Left cardiac atrium (tissue), 4 donors: ENCODE results near the gene GZMH. TPM values are rescaled to one million over a fixed set of nuclear protein-coding genes. Genes with fewer than 3 reads are reported as not detected.
"Not testable (repeated sequence)": the region's sequence is repeated elsewhere in the genome, so short reads cannot be mapped to it uniquely, and the experiment has no call there.

Experiments
- ATAC-seq, 2 donors: fragments of 200-7000 bp; cut with Tn5 transposase; one replicate each; pipeline ENCODE4 v1.9.1; 2020; ENCODE audit warnings: mild to moderate bottlenecking in 2 of 2, moderate library complexity in 2 of 2
- DNase-seq: peaks from one replicate; pipeline ENCODE4 v3.0.0-alpha.2; 2020
- intact Hi-C, 2 donors: fragments of 100-400 bp; cut with DNase I; formaldehyde crosslinking; loops; one replicate each; pipeline versions ENCODE4 v1.14.1 to v1.15.1; 2022 to 2023
- total RNA-seq, 2 donors: library from RNA; stranded (reverse); fragmentation: NEBNext Ultra II Directional; extraction: Animal tissue kit (Norgen Biotek cat#: 25700); gene quantifications; one replicate each; pipeline ENCODE4 v1.2.1, GENCODE V29; 2021
- donor health status: DM: no; HTN: yes; CAD: no.
- donor health status: DM: no; HTN: yes; CAD: no; lungs with severe emphysema.
- donor health status: DM: yes; HTN: yes; CAD: no.
- donor health status: Dilated cardiomyopathy.

GZMH gene
- total RNA-seq, 2 donors from 2014 or later = 2.0 TPM; not detected in 1

- peak in 1 of 2 donors; percentile 56 for ATAC-seq
- intact Hi-C loops = no loop called here
- no peak for DNase-seq
These were observed 3.9 kb downstream of the GZMH start for GRCh38 chr14:24605435-24606190.

- DNase-seq (no peak), ATAC-seq (no peak)
These were observed 12.1 kb downstream of the GZMH start for GRCh38 chr14:24597403-24597802.

DNA sequence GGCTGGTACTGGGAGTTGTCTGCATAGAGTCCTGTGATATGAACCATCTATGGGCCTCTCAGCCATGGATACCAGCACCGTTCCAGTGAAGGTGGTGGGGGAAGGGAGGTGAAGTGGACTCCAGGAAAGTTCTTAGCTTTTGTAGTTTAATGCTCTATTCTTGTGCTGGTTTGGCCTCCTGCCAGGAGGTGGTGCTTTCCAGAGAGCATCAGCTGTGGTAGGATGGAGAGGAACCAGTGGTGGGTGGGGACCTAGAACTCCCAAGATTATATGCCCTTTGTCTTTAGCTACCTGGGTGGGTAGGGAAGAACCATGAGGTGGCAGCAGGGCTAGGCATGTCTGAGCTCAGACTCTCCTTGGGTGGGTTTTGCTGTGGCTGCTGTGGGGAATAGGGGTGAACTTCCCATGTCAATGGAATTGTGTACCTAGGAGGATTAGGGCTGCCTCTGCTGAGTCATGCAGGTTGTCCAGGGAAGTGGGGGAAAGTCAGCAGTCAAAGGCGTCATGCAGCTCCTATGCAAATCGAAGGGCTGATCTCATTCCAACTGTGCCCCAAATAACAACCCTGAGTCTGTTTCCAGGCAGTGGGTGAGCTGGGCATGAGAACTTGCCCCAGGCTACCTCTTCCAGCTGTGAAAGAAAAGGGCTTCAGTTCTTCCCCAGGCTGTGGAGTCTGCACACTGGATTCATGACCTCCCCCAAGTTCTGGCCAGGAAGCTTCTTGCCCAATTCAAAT lies 14.2 kb downstream of the GZMH start:
- no peak for ATAC-seq
- no peak for DNase-seq
- intact Hi-C loops = no loop called here

More at GRCh38 chr14:24597403-24597802, 12.1 kb downstream of the GZMH start:
- intact Hi-C loops = no loop called here

DNA sequence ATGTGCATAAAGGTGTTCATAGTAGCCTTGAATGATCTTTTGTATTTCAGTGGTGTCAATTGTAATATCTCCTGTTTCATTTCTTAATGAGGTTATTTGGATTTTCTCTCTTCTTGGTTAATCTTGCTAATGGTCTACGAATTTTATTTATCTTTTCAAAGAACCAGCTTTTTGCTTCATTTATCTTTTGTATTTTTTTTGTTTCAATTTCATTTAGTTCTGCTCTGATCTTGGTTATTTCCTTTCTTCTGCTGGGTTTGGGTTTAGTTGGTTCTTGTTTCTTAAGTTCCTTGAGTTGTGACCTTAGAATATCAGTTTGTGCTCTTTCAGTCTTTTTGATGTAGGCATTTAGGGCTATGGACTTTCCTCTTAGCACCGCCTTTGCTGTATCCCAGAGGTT lies 18.5 kb downstream of the GZMH start:
- DNase-seq, intact Hi-C loops, ATAC-seq: not testable (repeated sequence)

DNA sequence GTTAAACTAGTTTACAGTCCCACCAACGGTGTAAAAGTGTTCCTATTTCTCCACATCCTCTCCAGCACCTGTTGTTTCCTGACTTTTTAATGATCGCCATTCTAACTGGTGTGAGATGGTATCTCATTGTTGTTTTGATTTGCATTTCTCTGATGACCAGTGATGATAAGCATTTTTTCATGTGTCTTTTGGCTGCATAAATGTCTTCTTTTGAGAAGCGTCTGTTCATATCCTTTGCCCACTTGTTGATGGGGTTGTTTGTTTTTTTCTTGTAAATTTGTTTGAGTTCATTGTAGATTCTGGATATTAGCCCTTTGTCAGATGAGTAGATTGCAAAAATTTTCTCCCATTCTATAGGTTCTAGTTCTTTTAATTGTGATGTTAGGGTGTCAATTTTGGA lies 25.1 kb downstream of the GZMH start:
- ATAC-seq = not testable (repeated sequence)

GRCh38 chr14:24578558-24578957 lies 30.9 kb downstream of the GZMH start:
- intact Hi-C loops = no loop called here
- DNase-seq (no peak), ATAC-seq (no peak)

More for the DNA sequence above, 25.1 kb downstream of the GZMH start:
- intact Hi-C loops, DNase-seq: not testable (repeated sequence)

DNA sequence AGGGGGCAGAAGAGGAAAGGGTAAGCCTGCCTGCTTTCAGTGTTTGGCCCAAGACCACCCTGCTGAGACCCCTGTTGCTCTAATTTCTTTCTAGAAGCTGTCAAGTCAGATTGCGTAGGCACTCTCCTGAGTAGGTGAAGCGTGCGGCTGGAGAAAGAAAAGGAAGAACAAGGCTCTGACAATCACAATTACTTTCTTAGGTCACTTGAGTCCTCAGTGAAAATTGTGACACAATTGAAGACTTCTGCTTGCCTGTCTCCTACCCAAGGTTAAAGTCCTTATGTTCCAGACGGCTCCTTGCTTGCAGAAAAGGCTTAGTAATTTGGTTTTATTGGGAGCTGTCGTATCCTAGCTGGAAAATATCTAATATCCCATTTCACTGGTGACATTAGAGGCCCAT lies 32.7 kb downstream of the GZMH start:
- ATAC-seq (no peak), DNase-seq (no peak)
- intact Hi-C loops = no loop called here

- intact Hi-C loops = no loop called here
- no peak for ATAC-seq
- no peak for DNase-seq
These were observed 33.3 kb downstream of the GZMH start, which contains the start of gene CTSG for GRCh38 chr14:24576182-24576581. Gene CTSG, minus strand, starts transcription at chr14:24576250. Its CDS starts 27 bp downstream, at chr14:24576223.

GRCh38 chr14:24574206-24574774 lies 35.2 kb downstream of the GZMH start:
- ATAC-seq = no peak
- DNase-seq = no peak
- intact Hi-C loops = no loop called here

DNA sequence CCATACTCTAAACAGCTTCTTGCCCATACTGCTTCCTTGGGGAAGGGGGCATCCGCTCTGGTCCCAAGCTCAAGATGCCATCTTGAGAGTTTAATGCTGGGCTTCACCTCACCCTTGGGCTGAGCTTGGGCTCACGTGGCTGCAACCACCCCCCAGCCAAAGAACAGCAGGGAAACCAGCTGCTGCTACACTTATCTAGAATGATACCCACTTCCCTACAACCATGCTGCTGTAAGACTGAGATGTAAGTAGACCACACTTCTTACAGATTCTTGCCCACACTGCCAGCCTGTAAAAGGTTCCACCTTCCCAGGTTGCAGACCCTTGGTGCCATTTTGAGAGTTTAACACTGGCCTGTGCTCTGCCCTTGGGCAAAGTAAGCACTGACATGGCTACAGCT lies 43.2 kb downstream of the GZMH start:
- DNase-seq (no peak), ATAC-seq (no peak)
- intact Hi-C loops = no loop called here

- DNase-seq (no peak), ATAC-seq (no peak)
- intact Hi-C loops = no loop called here
These were observed 43.7 kb downstream of the GZMH start for GRCh38 chr14:24565766-24566165.

DNA sequence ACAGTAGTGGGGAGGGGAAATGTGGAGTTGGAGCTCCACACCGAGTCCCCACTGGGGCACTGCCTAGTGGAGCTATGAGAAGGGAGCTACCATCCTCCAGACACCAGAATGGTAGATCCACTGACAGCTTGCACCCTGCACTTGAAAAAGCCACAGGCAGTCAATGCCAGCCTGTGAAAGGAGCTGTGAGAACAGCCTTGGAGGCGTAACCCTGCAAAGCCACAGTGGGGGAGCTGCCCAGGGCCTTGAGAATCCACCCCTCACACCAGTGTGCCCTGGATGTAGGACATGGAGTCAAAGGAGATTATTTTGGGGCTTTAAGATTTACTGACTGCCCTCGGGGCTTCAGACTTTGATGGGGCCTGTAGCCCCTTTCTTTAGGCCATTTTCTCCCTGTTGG lies 46.0 kb downstream of the GZMH start:
- DNase-seq = no peak
- ATAC-seq = no peak
- intact Hi-C loops = no loop called here

DNA sequence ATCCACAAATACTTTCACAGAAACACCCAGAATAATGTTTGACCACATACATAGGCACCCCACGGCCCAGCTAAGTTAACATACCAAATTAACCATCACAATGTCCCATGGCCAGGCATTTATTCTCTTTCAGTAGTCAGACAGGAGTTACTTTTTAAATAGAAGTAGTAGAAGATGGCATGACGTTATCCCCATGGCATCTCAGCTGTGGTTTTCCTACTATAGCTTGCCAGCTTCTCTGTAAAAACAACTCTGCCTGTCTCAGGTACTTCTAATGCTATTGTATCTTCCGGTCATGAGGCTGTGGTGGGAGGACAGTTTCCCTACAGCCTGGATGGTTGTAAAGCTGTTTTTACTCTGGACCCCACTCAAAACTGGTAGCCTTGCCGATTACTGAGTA lies 52.7 kb downstream of the GZMH start:
- DNase-seq = no peak
- intact Hi-C loops = no loop called here
- ATAC-seq = no peak

Other genes with a start within 250 kb of the GZMH start
- 10 to 100 TPM; 23.9 to 30.9 TPM for gene NFATC4, start 241.5 kb downstream of the GZMH start, total RNA-seq
- gene NYNRIN, start 210.7 kb downstream of the GZMH start, total RNA-seq = 10 to 100 TPM in 1 of 2 donors, 1 to 10 TPM in 1; 6.5 to 12.0 TPM
- gene CBLN3, start 180.0 kb downstream of the GZMH start, total RNA-seq = 1 to 10 TPM; 2.2 to 2.5 TPM
- gene KHNYN, start 179.7 kb downstream of the GZMH start, total RNA-seq = 10 to 100 TPM; 24.8 to 27.1 TPM
- gene SDR39U1, start 166.9 kb downstream of the GZMH start, total RNA-seq = 10 to 100 TPM; 72.0 to 78.8 TPM
- 1 to 10 TPM in 1 of 2 donors, under 1 TPM in 1; 0.42 to 5.2 TPM for gene CMA1, start 101.4 kb downstream of the GZMH start, total RNA-seq
- 1 to 10 TPM; 2.4 to 5.3 TPM for gene CTSG, start 33.4 kb downstream of the GZMH start, total RNA-seq
- gene GZMB, start 24.5 kb upstream of the GZMH start, total RNA-seq = under 1 TPM; 0.47 to 0.73 TPM